ENCODE measurements around the gene NDUFA13.

DNA sequence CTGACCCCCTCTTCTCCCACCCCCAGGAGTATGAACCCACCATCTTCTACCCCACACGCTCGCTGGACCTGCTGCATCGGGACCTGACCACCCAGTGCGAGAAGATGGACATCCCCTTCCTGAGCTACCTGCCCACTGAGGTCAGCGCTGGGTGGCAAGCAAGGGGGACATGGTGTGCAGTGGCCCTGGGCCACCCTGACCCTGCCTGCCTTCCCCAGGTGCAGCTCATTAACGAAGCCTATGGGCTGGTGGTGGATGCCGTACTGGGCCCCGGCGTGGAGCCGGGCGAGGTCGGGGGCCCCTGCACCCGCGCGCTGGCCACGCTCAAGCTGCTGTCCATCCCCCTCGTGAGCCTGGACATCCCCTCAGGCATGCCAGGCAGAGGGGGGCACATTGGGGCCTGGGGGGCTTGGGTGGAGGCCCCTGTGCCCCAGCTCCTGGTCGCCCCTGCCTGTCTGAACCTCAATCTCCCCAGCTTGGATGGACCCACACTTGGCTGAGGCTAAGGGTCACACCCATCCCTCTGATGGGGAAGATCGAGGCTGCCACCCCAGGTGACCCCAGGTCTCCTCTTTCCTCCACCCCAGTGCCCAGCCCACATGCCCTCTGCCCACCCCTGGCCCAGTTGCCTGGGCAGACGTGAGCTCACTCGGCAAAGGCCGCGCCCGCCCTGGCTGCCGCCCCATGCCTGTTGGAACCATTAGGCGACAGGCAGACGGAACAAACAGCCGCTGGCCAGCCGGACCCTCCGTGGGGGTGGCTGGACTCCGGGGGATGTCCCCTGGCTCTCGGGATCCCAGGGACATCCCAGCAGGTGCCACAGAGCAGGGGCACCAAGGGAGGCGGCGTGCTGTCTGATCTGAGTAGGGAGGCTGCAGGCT lies 19.5 kb downstream of the NDUFA13 start:
- TF ChIP-seq, protein P1, sequence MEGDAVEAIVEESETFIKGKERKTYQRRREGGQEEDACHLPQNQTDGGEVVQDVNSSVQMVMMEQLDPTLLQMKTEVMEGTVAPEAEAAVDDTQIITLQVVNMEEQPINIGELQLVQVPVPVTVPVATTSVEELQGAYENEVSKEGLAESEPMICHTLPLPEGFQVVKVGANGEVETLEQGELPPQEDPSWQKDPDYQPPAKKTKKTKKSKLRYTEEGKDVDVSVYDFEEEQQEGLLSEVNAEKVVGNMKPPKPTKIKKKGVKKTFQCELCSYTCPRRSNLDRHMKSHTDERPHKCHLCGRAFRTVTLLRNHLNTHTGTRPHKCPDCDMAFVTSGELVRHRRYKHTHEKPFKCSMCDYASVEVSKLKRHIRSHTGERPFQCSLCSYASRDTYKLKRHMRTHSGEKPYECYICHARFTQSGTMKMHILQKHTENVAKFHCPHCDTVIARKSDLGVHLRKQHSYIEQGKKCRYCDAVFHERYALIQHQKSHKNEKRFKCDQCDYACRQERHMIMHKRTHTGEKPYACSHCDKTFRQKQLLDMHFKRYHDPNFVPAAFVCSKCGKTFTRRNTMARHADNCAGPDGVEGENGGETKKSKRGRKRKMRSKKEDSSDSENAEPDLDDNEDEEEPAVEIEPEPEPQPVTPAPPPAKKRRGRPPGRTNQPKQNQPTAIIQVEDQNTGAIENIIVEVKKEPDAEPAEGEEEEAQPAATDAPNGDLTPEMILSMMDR (IDR thresholded peaks at IDR 0.05; ENCODE audit: low read length), result no peak
- no peak for TF ChIP-seq EZH2 (optimal IDR thresholded peaks at IDR 0.05; ENCODE audit: low read depth, low read length)
